ENCODE data around the gene CABS1.

GRCh38 chr4:70305601-70306000, 29.2 kb upstream of the CABS1 start:
- TF ChIP-seq CTCF (conservative IDR thresholded peaks at IDR 0.05; ENCODE audit: low read length) (no peak), EZH2phosphoT487 (IDR thresholded peaks at IDR 0.05; ENCODE audit: borderline replicate concordance) (no peak)
